Measurements from ENCODE around the gene SYT9.

DNA sequence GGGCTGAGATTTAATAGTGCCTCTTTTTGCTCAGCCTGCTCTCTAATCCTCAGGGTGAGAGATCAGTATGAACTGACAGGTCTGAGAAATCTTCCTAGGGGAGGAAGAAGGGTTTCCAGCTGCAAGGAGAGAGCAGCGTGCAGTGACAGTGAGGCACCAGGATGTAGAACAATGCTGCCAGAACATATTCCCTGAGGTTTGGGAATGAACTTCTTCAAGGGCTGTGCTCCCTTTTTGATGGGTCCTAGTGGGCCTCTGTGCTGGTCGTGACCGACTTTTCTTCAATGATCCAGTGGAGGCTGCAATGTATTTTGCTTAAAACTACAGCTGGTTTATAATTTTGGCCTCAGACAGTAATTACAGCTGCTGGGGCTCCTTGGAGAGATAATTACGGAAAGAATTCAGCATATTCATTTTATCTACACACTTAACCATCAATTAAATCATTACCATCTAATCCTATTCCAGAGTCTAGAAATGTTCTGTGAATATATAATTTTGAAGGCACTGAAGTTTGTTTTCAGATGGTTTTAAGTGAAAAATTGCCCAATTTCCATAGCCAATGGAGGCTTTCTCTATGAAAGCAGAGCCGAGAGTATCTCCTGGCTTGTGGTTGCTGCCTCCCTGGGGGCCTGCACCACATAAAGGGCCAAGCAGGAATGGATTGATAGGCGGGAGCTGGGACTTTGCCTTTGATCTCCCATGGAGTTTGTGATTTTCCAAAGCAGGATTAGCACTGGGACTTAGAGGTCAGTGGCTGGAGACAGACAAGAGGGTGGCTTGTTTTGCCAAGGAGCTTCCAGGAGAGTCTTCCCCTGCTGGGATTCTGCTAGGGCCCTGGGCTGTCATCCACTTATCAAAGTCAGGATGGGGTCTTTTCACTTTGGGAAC lies 192.6 kb downstream of the SYT9 start:
- TF ChIP-seq, protein P1, sequence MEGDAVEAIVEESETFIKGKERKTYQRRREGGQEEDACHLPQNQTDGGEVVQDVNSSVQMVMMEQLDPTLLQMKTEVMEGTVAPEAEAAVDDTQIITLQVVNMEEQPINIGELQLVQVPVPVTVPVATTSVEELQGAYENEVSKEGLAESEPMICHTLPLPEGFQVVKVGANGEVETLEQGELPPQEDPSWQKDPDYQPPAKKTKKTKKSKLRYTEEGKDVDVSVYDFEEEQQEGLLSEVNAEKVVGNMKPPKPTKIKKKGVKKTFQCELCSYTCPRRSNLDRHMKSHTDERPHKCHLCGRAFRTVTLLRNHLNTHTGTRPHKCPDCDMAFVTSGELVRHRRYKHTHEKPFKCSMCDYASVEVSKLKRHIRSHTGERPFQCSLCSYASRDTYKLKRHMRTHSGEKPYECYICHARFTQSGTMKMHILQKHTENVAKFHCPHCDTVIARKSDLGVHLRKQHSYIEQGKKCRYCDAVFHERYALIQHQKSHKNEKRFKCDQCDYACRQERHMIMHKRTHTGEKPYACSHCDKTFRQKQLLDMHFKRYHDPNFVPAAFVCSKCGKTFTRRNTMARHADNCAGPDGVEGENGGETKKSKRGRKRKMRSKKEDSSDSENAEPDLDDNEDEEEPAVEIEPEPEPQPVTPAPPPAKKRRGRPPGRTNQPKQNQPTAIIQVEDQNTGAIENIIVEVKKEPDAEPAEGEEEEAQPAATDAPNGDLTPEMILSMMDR (IDR thresholded peaks at IDR 0.05), result no peak
- no peak for TF ChIP-seq EZH2 (IDR thresholded peaks at IDR 0.05; ENCODE audit: borderline replicate concordance, insufficient read depth, low read depth, low read length, poor library complexity, severe bottlenecking)

Measured in B cell (primary cell).